Measurements from ENCODE around the gene KRTDAP. TPM values are rescaled to one million over a fixed set of nuclear protein-coding genes. Genes with fewer than 3 reads are reported as not detected.

Gene KRTDAP
- total RNA-seq, 1 donor, result not detected

DNA sequence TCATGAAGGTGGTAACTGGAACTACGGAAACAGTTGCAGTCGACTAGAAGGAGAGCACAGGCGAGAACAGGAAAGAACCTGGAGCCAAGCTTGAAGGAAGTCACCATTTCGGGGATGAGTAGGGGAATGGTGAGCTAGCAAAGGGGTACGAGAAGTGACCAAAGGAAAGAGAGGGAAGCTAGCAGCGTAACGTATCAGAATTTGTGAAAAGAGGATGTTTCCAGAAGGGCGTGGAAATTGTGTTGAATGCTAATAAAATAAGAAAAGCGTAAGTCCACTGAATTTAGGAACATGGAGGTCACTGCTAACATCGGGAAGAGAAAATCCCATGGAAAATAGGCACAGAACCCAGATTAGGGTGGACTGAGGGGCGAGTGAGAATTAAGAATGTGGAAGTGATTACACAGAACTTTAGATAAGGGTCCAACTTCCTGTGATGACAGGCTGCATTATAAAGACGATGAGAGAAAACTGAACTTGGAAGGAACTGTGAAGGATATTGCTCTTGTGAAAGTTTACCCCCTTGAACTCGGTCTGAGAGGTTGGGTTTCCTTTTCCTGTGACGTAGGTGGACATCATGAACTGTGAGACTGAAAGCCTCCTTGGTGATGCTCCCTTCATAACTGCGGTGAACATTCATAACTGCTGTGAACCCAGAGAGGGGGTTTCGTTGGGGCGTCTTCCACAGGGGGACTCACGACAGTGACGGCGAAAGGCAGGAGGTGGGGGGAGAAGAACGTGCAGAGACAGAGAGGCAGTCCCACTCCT lies 44.3 kb downstream of the KRTDAP start:
- TF ChIP-seq, protein P1, sequence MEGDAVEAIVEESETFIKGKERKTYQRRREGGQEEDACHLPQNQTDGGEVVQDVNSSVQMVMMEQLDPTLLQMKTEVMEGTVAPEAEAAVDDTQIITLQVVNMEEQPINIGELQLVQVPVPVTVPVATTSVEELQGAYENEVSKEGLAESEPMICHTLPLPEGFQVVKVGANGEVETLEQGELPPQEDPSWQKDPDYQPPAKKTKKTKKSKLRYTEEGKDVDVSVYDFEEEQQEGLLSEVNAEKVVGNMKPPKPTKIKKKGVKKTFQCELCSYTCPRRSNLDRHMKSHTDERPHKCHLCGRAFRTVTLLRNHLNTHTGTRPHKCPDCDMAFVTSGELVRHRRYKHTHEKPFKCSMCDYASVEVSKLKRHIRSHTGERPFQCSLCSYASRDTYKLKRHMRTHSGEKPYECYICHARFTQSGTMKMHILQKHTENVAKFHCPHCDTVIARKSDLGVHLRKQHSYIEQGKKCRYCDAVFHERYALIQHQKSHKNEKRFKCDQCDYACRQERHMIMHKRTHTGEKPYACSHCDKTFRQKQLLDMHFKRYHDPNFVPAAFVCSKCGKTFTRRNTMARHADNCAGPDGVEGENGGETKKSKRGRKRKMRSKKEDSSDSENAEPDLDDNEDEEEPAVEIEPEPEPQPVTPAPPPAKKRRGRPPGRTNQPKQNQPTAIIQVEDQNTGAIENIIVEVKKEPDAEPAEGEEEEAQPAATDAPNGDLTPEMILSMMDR (IDR thresholded peaks at IDR 0.05; ENCODE audit: insufficient read depth, low read depth, low read length), result no peak
- no peak for DNase-seq (ENCODE audit: low read depth)
- no peak overlapping the region for H3K4me3 ChIP-seq (ENCODE audit: low read depth, low read length)

DNA sequence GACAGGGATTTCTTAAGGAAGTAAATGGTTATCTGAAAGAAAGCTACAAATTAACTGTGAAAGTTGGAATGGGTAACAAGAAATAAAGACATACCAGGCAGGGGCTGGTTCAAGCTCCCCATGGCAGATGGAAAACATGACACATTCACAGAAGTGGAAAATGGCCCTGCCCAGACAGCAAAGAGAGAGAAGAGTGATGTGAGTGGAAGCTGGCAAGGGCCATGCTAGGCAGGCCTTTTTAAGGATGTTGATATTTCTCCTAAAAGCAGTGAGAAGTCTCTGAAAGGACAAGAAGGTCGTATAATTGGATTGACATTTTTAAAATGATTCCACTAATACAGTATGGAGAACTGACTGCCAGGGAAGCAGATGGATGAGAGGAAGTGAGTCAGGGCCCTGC lies 45.5 kb downstream of the KRTDAP start:
- no peak overlapping the region for H3K4me3 ChIP-seq (ENCODE audit: low read depth, low read length)
- DNase-seq (ENCODE audit: low read depth), result no peak
- TF ChIP-seq, protein P1 (IDR thresholded peaks at IDR 0.05; ENCODE audit: insufficient read depth, low read depth, low read length), result no peak

DNA sequence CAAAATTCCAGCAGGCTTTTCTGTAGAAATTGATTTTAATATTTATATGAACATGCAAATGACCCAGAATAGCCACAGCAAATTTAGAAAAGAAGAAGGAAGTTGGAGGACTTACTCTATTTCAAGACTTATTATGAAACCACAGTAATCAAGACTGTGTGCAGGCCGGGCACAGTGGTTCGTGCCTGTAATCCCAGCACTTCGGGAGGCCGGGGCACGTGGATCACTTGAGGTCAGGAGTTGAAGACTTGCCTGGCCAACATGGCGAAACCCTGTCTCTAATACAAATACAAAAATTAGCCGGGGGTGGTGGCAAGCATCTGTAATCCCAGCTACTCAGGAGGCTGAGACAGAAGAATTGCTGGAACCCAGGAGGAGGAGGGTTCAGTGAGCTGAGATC lies 48.2 kb downstream of the KRTDAP start:
- no peak for DNase-seq (ENCODE audit: low read depth)
- H3K4me3 ChIP-seq (ENCODE audit: low read depth, low read length), result no peak overlapping the region
- TF ChIP-seq, protein P1 (IDR thresholded peaks at IDR 0.05; ENCODE audit: insufficient read depth, low read depth, low read length), result no peak

DNA sequence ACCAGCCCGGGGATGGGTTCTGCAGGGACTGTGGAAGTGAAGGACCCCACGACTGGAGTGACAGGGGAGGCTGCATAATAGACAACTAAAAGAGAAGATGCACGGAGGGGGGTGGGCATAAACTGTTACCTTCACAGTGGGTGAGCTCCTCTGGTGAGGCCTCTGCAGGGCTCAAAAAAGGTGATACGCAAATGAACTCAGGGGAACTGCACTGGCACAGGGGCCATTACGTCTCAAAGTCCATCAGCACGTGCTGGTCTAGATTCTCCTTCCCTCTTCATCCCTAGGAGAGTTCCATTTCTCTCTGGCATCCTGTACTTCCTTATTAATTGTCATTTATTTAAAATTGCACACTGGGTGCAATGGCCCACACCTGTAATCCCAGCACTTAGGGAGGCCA lies 50.3 kb downstream of the KRTDAP start:
- TF ChIP-seq, protein P1 (IDR thresholded peaks at IDR 0.05; ENCODE audit: insufficient read depth, low read depth, low read length), result no peak
- H3K4me3 ChIP-seq (ENCODE audit: low read depth, low read length), result no peak overlapping the region
- no peak for DNase-seq (ENCODE audit: low read depth)

DNA sequence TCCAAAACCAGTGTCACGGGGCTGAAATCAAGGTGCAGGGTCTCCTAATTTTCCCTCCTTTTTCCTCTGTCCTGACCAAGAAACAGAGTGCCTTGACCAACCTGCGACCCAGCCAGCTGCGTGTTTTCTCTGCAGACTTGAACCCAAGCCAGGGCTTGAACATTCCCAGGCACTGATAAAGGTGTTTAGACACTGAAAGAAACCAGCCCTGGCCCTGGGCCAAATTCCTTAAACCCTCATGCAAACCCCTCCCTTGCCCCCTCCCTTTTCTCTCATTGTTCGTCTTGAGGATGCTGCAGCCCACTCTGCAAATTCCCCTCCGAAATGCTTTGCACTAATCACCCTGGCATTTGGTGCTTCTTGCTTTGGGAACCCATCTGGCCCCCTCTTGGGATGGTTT lies 51.7 kb downstream of the KRTDAP start:
- DNase-seq (ENCODE audit: low read depth), result no peak
- TF ChIP-seq, protein P1 (IDR thresholded peaks at IDR 0.05; ENCODE audit: insufficient read depth, low read depth, low read length), result no peak
- no peak overlapping the region for H3K4me3 ChIP-seq (ENCODE audit: low read depth, low read length)

DNA sequence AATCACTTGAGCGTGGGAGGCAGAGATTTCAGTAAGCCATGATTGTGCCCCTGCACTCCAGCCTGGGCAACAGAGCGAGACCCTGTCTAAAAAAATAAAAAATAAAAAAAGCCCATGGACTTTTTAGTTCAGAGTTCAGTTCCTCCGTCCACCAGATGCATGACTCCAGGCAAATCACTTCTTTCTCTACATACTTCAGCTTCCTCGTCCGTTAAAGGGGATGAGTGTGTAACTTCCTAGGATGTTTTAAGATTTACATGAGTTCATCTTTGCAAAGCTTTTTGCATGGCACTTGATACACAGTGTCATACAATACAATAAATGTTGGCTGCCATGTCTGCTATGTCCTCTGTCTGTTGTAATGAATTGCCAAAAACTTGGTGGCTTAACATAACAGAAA lies 52.2 kb downstream of the KRTDAP start:
- no peak overlapping the region for H3K4me3 ChIP-seq (ENCODE audit: low read depth, low read length)
- TF ChIP-seq, protein P1 (IDR thresholded peaks at IDR 0.05; ENCODE audit: insufficient read depth, low read depth, low read length), result no peak
- DNase-seq (ENCODE audit: low read depth), result no peak

Data from fibroblast of villous mesenchyme (primary cell).